NCI-H2107 (cell line): Measurements from ENCODE around the gene MEF2A.
"Not testable (repeated sequence)": the region's sequence is repeated elsewhere in the genome, so short reads cannot be mapped to it uniquely, and the experiment has no call there.

Experiments used
- DNase-seq: peaks from one replicate; lab custom pipeline; 2025; lab: John Stamatoyannopoulos, UW

Gene MEF2A

GRCh38 chr15:99651023-99651807 is 85.4 kb downstream of the MEF2A start:
- DNase-seq: no peak

GRCh38 chr15:99656205-99656604 is 90.4 kb downstream of the MEF2A start:
- no peak for DNase-seq

GRCh38 chr15:99657996-99658395 is 92.2 kb downstream of the MEF2A start:
- no peak for DNase-seq

- DNase-seq: no peak
Measured at GRCh38 chr15:99662903-99663302, 97.1 kb downstream of the MEF2A start.

GRCh38 chr15:99666073-99666472 is 100.3 kb downstream of the MEF2A start:
- not testable (repeated sequence) for DNase-seq

GRCh38 chr15:99668533-99669182 is 102.9 kb downstream of the MEF2A start:
- no peak for DNase-seq

- DNase-seq: no peak
Measured at GRCh38 chr15:99669250-99669649, 103.5 kb downstream of the MEF2A start.

GRCh38 chr15:99671926-99672635 is 106.3 kb downstream of the MEF2A start:
- no peak for DNase-seq

- DNase-seq: no peak
Measured at GRCh38 chr15:99673111-99673510, 107.3 kb downstream of the MEF2A start.

- DNase-seq: no peak
Measured at GRCh38 chr15:99674279-99674678, 108.5 kb downstream of the MEF2A start.

GRCh38 chr15:99677540-99678134 is 111.9 kb downstream of the MEF2A start:
- no peak for DNase-seq

- DNase-seq: no peak
Measured at GRCh38 chr15:99680276-99680675, 114.5 kb downstream of the MEF2A start.

GRCh38 chr15:99681990-99682389 is 116.2 kb downstream of the MEF2A start:
- no peak for DNase-seq

- DNase-seq: no peak
Measured at GRCh38 chr15:99682455-99682854, 116.7 kb downstream of the MEF2A start.

GRCh38 chr15:99683000-99683670 is 117.4 kb downstream of the MEF2A start:
- no peak for DNase-seq

GRCh38 chr15:99686290-99686689 is 120.5 kb downstream of the MEF2A start:
- no peak for DNase-seq

GRCh38 chr15:99692825-99693224 is 127.0 kb downstream of the MEF2A start:
- DNase-seq: no peak

- DNase-seq: no peak
Measured at GRCh38 chr15:99696096-99696495, 130.3 kb downstream of the MEF2A start.

- DNase-seq: no peak
Measured at GRCh38 chr15:99702895-99703602, 137.3 kb downstream of the MEF2A start.

GRCh38 chr15:99703603-99704443 is 138.0 kb downstream of the MEF2A start:
- DNase-seq: no peak
